Effector memory CD4-positive, alpha-beta T cell (primary cell): ENCODE data around the gene TOMM40.

ENCODE experiments used
- DNase-seq, 3 donors: peaks; one replicate each; pipeline ENCODE4 v3.0.0-alpha.2; 2020
- H3K27ac ChIP-seq: 2 replicates; pipeline ENCODE4 v1.7.0; 2013; ENCODE audit warnings: mild to moderate bottlenecking, low read length, moderate library complexity; ENCODE audit not compliant: insufficient read depth, poor library complexity, severe bottlenecking
- H3K27me3 ChIP-seq: replicated peaks from 2 replicates; pipeline ENCODE4 v1.7.0; 2013; ENCODE audit warnings: mild to moderate bottlenecking, low read length; ENCODE audit not compliant: insufficient read depth, control insufficient read depth, poor library complexity, severe bottlenecking
- H3K36me3 ChIP-seq: 2 replicates; pipeline ENCODE4 v1.7.0; 2013; ENCODE audit warnings: mild to moderate bottlenecking, low read length, moderate library complexity; ENCODE audit not compliant: control insufficient read depth, insufficient read depth
- H3K4me1 ChIP-seq: 2 replicates; pipeline ENCODE4 v1.7.0; 2013; ENCODE audit warnings: low read length, mild to moderate bottlenecking; ENCODE audit not compliant: control insufficient read depth, insufficient read depth, poor library complexity, severe bottlenecking
- H3K4me3 ChIP-seq: 2 replicates; pipeline ENCODE4 v1.7.0; 2013; ENCODE audit warnings: low read length, low read depth, mild to moderate bottlenecking; ENCODE audit not compliant: insufficient read depth, poor library complexity, severe bottlenecking
- H3K9me3 ChIP-seq: 2 replicates; pipeline ENCODE4 v1.7.0; 2013; ENCODE audit warnings: mild to moderate bottlenecking, low read length, moderate library complexity; ENCODE audit not compliant: control insufficient read depth

Gene TOMM40

DNA sequence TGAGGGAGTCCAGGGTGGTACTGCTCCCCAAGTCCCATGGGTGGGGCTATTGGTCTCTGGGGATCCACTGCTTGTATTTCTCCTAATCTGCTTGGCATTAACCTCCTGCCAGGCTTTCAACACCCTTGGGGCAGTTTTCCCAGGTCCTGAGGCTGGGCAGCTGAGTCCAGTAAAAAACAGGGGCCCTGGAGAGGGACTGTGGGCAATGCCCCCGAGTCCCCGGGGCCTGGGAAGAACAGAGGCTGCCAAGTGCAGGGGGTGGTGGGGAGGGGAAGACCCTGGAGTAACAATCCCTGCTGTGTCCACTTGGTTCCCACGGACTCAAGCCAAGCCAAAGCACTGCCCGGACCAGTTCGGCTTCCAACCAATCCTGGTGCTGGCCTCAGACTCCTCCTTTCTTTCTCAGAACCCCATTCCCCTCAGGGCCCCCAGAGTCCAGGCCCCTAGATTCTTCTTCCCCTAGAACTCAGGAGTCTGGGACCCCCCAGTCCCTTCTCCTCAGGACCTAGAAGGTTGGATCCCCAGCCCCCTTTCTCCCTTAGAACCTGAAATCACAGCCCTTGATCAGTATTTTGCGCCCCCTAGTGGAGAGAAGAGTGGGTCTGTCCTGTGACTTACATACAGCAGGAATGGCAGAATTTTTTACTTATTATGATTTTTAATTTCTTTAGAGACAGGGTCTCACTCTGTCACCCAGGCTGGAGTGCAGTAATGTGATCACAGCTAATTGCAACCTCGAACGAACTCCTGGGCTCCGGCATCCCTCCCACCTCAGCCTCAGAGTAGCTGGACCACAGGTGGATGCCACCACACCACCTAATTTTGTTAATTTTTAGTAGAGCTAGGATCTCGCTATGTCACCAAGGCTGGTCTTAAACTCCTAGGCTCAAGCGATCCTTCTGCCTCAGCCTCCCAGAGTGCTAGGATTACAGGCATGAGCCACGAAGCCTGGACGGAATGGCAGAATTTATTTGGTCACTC is 60.4 kb downstream of the TOMM40 start:
- Histone ChIP-seq H3K27me3 (no peaks in the 10 kb centered on the region), H3K4me1 (peaks cover 8% of the 10 kb centered on the region), H3K36me3 (no peaks in the 10 kb centered on the region), H3K27ac (no peak overlapping the region), H3K4me3 (no peak overlapping the region), H3K9me3 (no peaks in the 10 kb centered on the region)
- DNase-seq = peak; percentile 28 to 60 (median 34)
